MCF 10A (cell line): ENCODE results near the gene UAP1L1. TPM values are rescaled to one million over a fixed set of nuclear protein-coding genes. Genes with fewer than 3 reads are reported as not detected.
"Not testable (repeated sequence)": the region's sequence is repeated elsewhere in the genome, so short reads cannot be mapped to it uniquely, and the experiment has no call there.

Experiments used
- BruUV-seq: library from RNA; stranded (reverse); fragments of 400-500 nt; replicated peaks from 2 replicates; lab custom pipeline; 2021; lab: Mats Ljungman, UMichigan
- CTCF ChIA-PET: fragments of 300-600 bp; sonication (Branson Sonifier 250); formaldehyde crosslinking; extraction: SDS; loops from one replicate; lab custom pipeline; 2021; ENCODE audit warnings: antibody characterized with exemption, inconsistent platforms; lab: Yijun Ruan, JAX
- POLR2A ChIA-PET: fragments of 300-600, 350-650 bp; sonication (Branson Sonifier 250); formaldehyde crosslinking; extraction: SDS; loops from one replicate; lab custom pipeline; 2020; ENCODE audit warnings: antibody characterized with exemption, inconsistent platforms; lab: Yijun Ruan, JAX
- DNase-seq: peaks from one replicate; pipeline ENCODE4 v3.0.0-alpha.2; 2018; ENCODE audit not compliant: unreplicated experiment
- H3K27ac Mint-ChIP-seq: one replicate; pipeline ENCODE4 v1.8.0; 2022; ENCODE audit warnings: mild to moderate bottlenecking, low read depth, mixed read lengths; ENCODE audit not compliant: unreplicated experiment
- H3K27me3 Mint-ChIP-seq: one replicate; pipeline ENCODE4 v1.8.0; 2022; ENCODE audit warnings: mixed read lengths; ENCODE audit not compliant: insufficient read depth, unreplicated experiment
- H3K36me3 Mint-ChIP-seq: one replicate; pipeline ENCODE4 v1.8.0; 2022; ENCODE audit warnings: mild to moderate bottlenecking, moderate library complexity, mixed read lengths; ENCODE audit not compliant: insufficient read depth, unreplicated experiment
- H3K4me1 Mint-ChIP-seq: one replicate; pipeline ENCODE4 v1.8.0; 2022; ENCODE audit warnings: mixed read lengths; ENCODE audit not compliant: insufficient read depth, unreplicated experiment
- H3K4me3 Mint-ChIP-seq: one replicate; pipeline ENCODE4 v1.8.0; 2022; ENCODE audit warnings: mild to moderate bottlenecking, moderate library complexity, mixed read lengths; ENCODE audit not compliant: unreplicated experiment
- H3K9me3 Mint-ChIP-seq: one replicate; pipeline ENCODE4 v1.8.0; 2022; ENCODE audit warnings: mixed read lengths; ENCODE audit not compliant: unreplicated experiment
- intact Hi-C: fragments of 100-400 bp; cut with micrococcal nuclease; formaldehyde crosslinking; loops from 2 replicates; pipeline ENCODE4 v1.14.1; 2022
- total RNA-seq: library from RNA; stranded (reverse); gene quantifications from 2 replicates; pipeline ENCODE4 v1.2.3, GENCODE V29; 2022
- TF ChIP-seq, protein P1 (sequence below): fragments of 200-600 bp; IDR thresholded peaks from one replicate; pipeline ENCODE4 v1.8.0; 2022; ENCODE audit warnings: antibody characterized with exemption, mild to moderate bottlenecking; ENCODE audit not compliant: unreplicated experiment

The UAP1L1 gene
- total RNA-seq, 1 experiment from 2014 or later = 1.0 TPM

DNA sequence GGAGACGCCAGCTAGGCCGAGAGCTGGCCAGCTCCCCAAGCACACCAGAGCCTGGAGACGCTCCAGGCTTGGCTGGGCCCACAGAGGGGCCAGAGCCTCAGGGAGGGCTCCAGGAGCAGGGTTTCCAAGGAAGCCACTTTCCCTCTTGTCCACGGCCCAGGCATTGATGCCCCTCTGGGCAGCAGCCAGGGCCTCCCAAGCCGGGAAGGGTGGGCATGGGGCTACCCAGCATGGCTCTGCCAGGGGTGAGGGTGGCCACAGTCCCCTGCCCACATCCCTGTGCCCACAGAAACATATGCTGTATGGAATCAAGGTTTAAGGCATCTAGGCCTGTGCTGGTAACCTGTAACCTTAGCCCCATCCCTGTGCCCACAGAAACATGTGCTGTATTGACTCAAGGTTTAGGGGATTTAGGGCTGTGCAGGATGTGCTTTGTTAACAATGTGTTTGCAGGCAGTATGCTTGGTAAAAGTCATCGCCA lies 38.8 kb downstream of the UAP1L1 start:
- ChIA-PET POLR2A (interaction anchor here (1.0 to 1.5 kb wide), 2 partner anchors 26 to 61 kb away, joined by 3 read pairs; no protein-coding TSS in a partner anchor), CTCF (interaction anchor here (1.2 kb wide), 1 partner anchor 121 kb away, joined by 4 read pairs; no protein-coding TSS in a partner anchor)
- Mint-ChIP-seq H3K4me1 (no peaks in the 10 kb centered on the region), H3K4me3 (peak overlapping the region; percentile 16), H3K27me3 (no peaks in the 10 kb centered on the region), H3K36me3 (no peaks in the 10 kb centered on the region), H3K9me3 (no peaks in the 10 kb centered on the region), H3K27ac (no peak overlapping the region)
- TF ChIP-seq, protein P1, sequence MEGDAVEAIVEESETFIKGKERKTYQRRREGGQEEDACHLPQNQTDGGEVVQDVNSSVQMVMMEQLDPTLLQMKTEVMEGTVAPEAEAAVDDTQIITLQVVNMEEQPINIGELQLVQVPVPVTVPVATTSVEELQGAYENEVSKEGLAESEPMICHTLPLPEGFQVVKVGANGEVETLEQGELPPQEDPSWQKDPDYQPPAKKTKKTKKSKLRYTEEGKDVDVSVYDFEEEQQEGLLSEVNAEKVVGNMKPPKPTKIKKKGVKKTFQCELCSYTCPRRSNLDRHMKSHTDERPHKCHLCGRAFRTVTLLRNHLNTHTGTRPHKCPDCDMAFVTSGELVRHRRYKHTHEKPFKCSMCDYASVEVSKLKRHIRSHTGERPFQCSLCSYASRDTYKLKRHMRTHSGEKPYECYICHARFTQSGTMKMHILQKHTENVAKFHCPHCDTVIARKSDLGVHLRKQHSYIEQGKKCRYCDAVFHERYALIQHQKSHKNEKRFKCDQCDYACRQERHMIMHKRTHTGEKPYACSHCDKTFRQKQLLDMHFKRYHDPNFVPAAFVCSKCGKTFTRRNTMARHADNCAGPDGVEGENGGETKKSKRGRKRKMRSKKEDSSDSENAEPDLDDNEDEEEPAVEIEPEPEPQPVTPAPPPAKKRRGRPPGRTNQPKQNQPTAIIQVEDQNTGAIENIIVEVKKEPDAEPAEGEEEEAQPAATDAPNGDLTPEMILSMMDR = no peak
- DNase-seq = no peak
- intact Hi-C loops = no loop called here
- no TSS peak for BruUV-seq

DNA sequence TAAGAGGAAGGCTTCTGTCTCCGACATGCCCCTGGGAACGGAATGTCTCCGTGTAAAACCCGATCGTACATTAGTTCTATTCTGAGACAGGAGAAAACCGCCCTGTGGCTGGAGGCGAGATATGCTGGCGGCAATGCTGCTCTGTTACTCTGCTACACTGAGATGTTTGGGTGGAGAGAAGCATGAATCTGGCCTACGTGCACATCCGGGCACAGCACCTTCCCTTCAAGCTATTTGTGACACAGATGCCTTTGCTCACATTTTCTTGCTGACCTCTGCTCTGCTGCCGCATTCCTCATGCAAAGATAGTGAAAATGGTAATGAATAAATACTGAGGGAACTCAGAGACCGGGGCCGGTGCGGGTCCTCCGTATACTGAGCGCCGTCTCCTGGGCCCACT lies 39.4 kb downstream of the UAP1L1 start:
- ChIA-PET CTCF (interaction anchor here (1.2 kb wide), 1 partner anchor 120 kb away, joined by 4 read pairs; no protein-coding TSS in a partner anchor), POLR2A (interaction anchor here (1.5 to 1.7 kb wide), 2 partner anchors 60 to 124 kb away, joined by 3 to 4 read pairs; partner anchors contain the start of gene TUBB4B)
- Mint-ChIP-seq H3K4me1 (peaks cover under 1% of the 10 kb centered on the region), H3K27me3 (no peaks in the 10 kb centered on the region), H3K4me3 (no peak overlapping the region), H3K27ac (no peak overlapping the region), H3K9me3 (no peaks in the 10 kb centered on the region), H3K36me3 (no peaks in the 10 kb centered on the region)
- DNase-seq = no peak
- TF ChIP-seq, protein P1 = no peak
- BruUV-seq = no TSS peak
- intact Hi-C loops = no loop called here

DNA sequence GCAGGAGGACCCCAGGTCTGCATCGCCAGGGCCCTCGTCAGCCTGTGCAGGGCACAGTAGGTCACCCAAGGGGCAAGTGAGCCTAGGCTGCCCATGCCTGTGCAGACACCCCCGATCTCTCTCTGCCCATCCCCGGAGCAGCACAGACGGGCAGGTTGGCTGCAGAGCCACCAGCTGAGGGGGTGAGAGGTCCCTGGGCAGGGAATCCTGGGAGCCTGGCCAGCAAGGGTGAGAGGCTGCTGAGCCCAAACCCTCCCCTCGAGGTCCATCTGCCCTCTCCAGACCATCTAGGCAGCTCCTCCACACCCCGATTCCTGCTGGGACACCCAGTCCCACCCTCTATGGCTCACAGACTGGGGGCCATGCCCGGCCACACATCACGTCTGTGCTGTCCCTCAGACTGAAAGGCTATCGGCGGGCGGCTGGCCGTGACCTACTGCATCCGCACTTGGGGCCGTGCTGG lies 40.0 kb downstream of the UAP1L1 start:
- no TSS peak for BruUV-seq
- POLR2A ChIA-PET = interaction anchor here (1.1 to 1.7 kb wide), 2 partner anchors 10 to 123 kb away, joined by 3 to 4 read pairs; partner anchors contain the start of gene TUBB4B
- DNase-seq = no peak
- Mint-ChIP-seq H3K4me1 (peaks cover 6% of the 10 kb centered on the region), H3K9me3 (no peaks in the 10 kb centered on the region), H3K27me3 (no peaks in the 10 kb centered on the region), H3K4me3 (no peak overlapping the region), H3K36me3 (no peaks in the 10 kb centered on the region), H3K27ac (no peak overlapping the region)
- intact Hi-C loops = no loop called here
- TF ChIP-seq, protein P1 = no peak
- CTCF ChIA-PET = interaction anchor here (1.2 kb wide), 1 partner anchor 119 kb away, joined by 4 read pairs; no protein-coding TSS in a partner anchor

DNA sequence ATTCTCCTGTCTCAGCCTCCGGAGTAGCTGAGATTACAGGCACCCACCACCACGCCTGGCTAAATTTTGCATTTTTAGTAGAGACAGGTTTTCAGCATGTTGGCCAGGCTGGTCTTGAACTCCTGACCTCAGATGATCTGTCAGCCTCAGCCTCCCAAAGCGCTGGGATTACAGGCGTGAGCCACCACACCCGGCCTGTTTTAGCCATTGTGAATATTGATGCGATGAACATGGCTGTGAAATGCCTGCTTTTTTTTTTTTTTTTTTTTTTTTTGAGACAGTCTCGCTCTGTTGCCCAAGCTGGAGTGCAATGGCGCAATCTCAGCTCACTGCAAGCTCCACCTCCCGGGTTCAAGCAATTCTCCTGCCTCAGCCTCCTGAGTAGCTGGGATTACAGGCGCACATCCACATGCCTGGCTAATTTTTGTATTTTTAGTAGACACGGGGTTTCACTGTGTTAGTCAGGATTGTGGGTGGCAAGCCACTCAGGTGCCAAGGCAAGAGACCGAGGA lies 40.8 kb downstream of the UAP1L1 start:
- H3K4me1 Mint-ChIP-seq, H3K9me3 Mint-ChIP-seq, H3K36me3 Mint-ChIP-seq, BruUV-seq, DNase-seq, H3K27me3 Mint-ChIP-seq, H3K4me3 Mint-ChIP-seq, H3K27ac Mint-ChIP-seq: not testable (repeated sequence)
- POLR2A ChIA-PET = interaction anchor here (1.1 to 1.7 kb wide), 2 partner anchors 9 to 122 kb away, joined by 3 to 4 read pairs; partner anchors contain the start of gene TUBB4B
- CTCF ChIA-PET = interaction anchor here (0.6 to 3.1 kb wide), 8 partner anchors 13 to 331 kb away, joined by 3 to 15 read pairs (median 4); partner anchors contain the start of gene RNF224
- intact Hi-C loops = loop anchor here (1.0 kb wide), 1 partner anchor 109 kb away; the partner anchor contains the start of gene RNF224

DNA sequence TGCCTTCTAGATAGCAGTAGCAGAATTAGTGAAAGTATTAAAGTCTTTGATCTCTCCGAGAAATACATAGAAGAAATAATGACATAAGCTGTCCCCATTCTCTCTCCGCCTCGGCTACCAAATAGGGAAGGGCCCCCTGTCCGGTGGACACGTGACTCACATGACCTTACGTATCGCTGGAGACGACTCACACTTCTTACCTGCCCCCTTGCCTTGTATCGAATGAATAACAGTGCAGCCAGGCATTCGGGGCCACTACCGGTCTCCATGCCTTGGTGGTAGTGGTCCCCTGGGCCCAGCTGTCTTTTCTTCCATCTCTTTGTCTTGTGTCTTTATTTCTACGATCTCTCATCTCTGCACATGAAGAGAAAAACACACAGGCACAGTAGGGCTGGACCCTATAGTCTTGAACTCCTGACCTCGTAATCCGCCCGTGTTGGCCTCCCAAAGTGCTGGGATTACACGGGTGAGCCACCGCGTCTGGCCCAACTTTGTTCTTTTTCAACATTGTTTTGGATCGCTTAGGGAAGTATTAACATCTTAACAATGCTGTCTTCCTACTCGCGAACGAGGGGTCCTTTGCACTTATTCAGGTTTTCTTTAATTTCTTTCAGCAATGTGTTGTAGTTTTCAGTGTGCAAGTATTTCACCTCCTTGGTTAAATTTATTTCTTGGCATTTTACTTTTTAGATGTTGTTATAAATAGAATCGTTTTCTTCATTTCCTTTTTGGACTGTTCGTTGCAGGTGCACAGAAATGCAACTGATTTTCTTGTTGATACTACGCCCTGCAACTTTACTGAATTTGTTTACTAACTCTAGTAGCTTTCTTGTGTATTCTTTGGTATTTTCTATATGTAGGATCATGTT lies 44.8 kb downstream of the UAP1L1 start:
- H3K27me3 Mint-ChIP-seq, BruUV-seq, H3K36me3 Mint-ChIP-seq, H3K4me3 Mint-ChIP-seq, H3K9me3 Mint-ChIP-seq, intact Hi-C loops, H3K27ac Mint-ChIP-seq, DNase-seq: not testable (repeated sequence)
- CTCF ChIA-PET = interaction anchor here (0.6 to 2.4 kb wide), 3 partner anchors 65 to 459 kb away, joined by 3 to 14 read pairs (median 3); partner anchors contain the start of gene RNF224
- peaks cover 11% of the 10 kb centered on the region for H3K4me1 Mint-ChIP-seq
- POLR2A ChIA-PET = interaction anchor here (1.0 to 1.6 kb wide), 3 partner anchors 35 to 119 kb away, joined by 3 to 4 read pairs (median 4); partner anchors contain the start of genes MAN1B1, SSNA1 and TUBB4B
